Fibroblast of lung (primary cell): ENCODE measurements around the gene ITGA3. TPM values are rescaled to one million over a fixed set of nuclear protein-coding genes. Genes with fewer than 3 reads are reported as not detected.

ENCODE experiments used
- DNase-seq, 2 donors: peaks; one replicate each; pipeline versions ENCODE4 v3.0.0 to v3.0.0-alpha.2; 2010; ENCODE audit warnings: low read depth in 2 of 2
- H2AFZ ChIP-seq: 2 replicates; pipeline ENCODE4 v1.5.1; 2012; ENCODE audit warnings: low read length, control low read depth, inconsistent platforms
- H3K27ac ChIP-seq: 2 replicates; pipeline ENCODE4 v1.5.1; 2011; ENCODE audit warnings: low read length, control low read depth; ENCODE audit not compliant: insufficient read depth
- H3K27me3 ChIP-seq: 2 replicates; pipeline ENCODE4 v1.5.1; 2011; ENCODE audit warnings: mild to moderate bottlenecking, low read length; ENCODE audit not compliant: control insufficient read depth, insufficient read depth
- H3K36me3 ChIP-seq: 2 replicates; pipeline ENCODE4 v1.5.1; 2011; ENCODE audit warnings: low read length; ENCODE audit not compliant: control insufficient read depth, insufficient read depth
- H3K4me1 ChIP-seq: 2 replicates; pipeline ENCODE4 v1.5.1; 2011; ENCODE audit warnings: low read length; ENCODE audit not compliant: control insufficient read depth, insufficient read depth; ENCODE audit errors: extremely low read depth
- H3K4me2 ChIP-seq: 2 replicates; pipeline ENCODE4 v1.5.1; 2011; ENCODE audit warnings: low read length, control low read depth; ENCODE audit not compliant: insufficient read depth; ENCODE audit errors: extremely low read depth
- H3K4me3 ChIP-seq, 4 experiments: fragments of 200-600 bp in 1 of 4; sonication (generic) in 1 of 4; replicated peaks in 1 of 4; 2 replicates each; pipeline ENCODE4 v1.5.1; 2011 to 2016; ENCODE audit warnings: low read length in 4 of 4, low read depth in 3 of 4, mild to moderate bottlenecking in 3 of 4, control low read depth in 2 of 4, inconsistent platforms in 1 of 4, mixed read lengths in 1 of 4; ENCODE audit not compliant: insufficient read depth in 1 of 4; ENCODE audit errors: control extremely low read depth in 1 of 4
- H3K79me2 ChIP-seq: 2 replicates; pipeline ENCODE4 v1.5.1; 2012; ENCODE audit warnings: mild to moderate bottlenecking, low read length, inconsistent platforms; ENCODE audit not compliant: control insufficient read depth, insufficient read depth
- H3K9ac ChIP-seq: 2 replicates; pipeline ENCODE4 v1.5.1; 2011; ENCODE audit warnings: mild to moderate bottlenecking, low read length, control low read depth; ENCODE audit not compliant: insufficient read depth
- H3K9me3 ChIP-seq: 2 replicates; pipeline ENCODE4 v1.5.1; 2012; ENCODE audit warnings: low read depth, low read length; ENCODE audit not compliant: control insufficient read depth, insufficient read depth
- H4K20me1 ChIP-seq: 2 replicates; pipeline ENCODE4 v1.5.1; 2011; ENCODE audit warnings: low read length; ENCODE audit not compliant: control insufficient read depth, insufficient read depth; ENCODE audit errors: extremely low read depth
- CTCF ChIP-seq, 2 donors: IDR thresholded peaks in 1 of 2; conservative IDR thresholded peaks in 1 of 2; 1 replicate in 1 of 2; 2 replicates in 1 of 2; pipeline ENCODE4 v1.5.1; 2011 to 2012; ENCODE audit warnings: low read length in 2 of 2, control low read depth in 1 of 2, inconsistent platforms in 1 of 2, low read depth in 1 of 2, mild to moderate bottlenecking in 1 of 2
- EZH2 ChIP-seq: IDR thresholded peaks from 2 replicates; pipeline ENCODE4 v1.5.1; 2012; ENCODE audit warnings: low read length, control low read depth, mild to moderate bottlenecking; ENCODE audit errors: missing control alignments
- polyA plus RNA-seq, 2 donors: library from polyadenylated mRNA; depleted of rRNA in 1 of 2; stranded (reverse) in 1 of 2; unstranded in 1 of 2; fragments of >200 nt; gene quantifications; 2 replicates each; pipeline ENCODE4 v1.2.1, GENCODE V29; 2011 to 2012; ENCODE audit warnings: missing spikeins in 1 of 2
- total RNA-seq: library from RNA; depleted of rRNA; stranded (reverse); fragments of >200 nt; gene quantifications from 2 replicates; pipeline ENCODE4 v1.2.1, GENCODE V29; 2014

Gene ITGA3
- total and polyA plus RNA-seq, 2 donors (not counting 1 experiment from before 2014, with no cell fraction given), result 67.3 to 269 TPM

- Histone ChIP-seq H3K4me1 (peaks cover 39% of the 10 kb centered on the region), H3K27me3 (no peaks in the 10 kb centered on the region), H3K36me3 (no peaks in the 10 kb centered on the region), H3K9me3 (no peaks in the 10 kb centered on the region), H3K79me2 (no peaks in the 10 kb centered on the region), H2AFZ (no peak overlapping the region), H3K4me2 (no peak overlapping the region), H3K4me3 (no peak overlapping the region), H3K27ac (no peak overlapping the region), H3K9ac (no peak overlapping the region), H4K20me1 (no peaks in the 10 kb centered on the region)
- no peak for DNase-seq
- TF ChIP-seq EZH2 (no peak), CTCF (conservative IDR thresholded peaks at IDR 0.05 in 1 of 2, IDR thresholded peaks at IDR 0.05 in 1 of 2; ENCODE audit: low read depth in 1 of 2, low read length in 2 of 2) (no peak)
Measured at GRCh38 chr17:50049636-50050035, 6.3 kb upstream of the ITGA3 start.

DNA sequence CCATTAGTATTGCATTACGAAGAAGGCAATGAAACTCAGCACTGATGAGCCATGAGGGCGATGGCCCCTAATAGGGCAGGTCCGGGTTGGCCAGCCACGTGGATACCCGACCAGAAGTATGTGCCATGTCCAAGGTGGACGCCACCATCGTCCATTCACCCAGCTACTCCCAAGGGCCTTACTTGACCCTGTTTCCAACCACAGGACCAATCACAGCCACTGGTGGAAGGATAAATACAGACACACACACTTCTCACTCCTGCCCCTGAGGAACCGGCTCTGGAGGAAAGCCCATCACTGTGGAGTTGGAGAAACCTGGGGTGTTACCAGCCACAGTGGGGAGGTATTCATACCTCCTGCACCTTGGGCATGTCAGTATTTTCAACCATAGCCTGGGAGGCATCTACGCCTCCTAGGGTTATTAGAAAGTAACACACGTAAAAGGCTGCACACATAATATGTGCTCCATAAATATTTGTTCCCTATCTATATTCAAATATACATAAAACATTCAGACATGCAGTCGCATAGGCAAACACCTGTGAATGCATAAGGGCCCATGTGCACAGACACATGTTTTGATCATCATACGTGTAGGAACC is 5.4 kb upstream of the ITGA3 start:
- peak overlapping the region; percentile 30 for H3K27ac ChIP-seq
- H3K4me2 ChIP-seq, result no peak overlapping the region
- TF ChIP-seq EZH2 (no peak), CTCF (conservative IDR thresholded peaks at IDR 0.05 in 1 of 2, IDR thresholded peaks at IDR 0.05 in 1 of 2; ENCODE audit: low read depth in 1 of 2, low read length in 2 of 2) (no peak)
- no peak overlapping the region for H3K4me3 ChIP-seq
- H3K4me1 ChIP-seq, result peaks cover 42% of the 10 kb centered on the region
- no peaks in the 10 kb centered on the region for H3K9me3 ChIP-seq
- no peaks in the 10 kb centered on the region for H3K36me3 ChIP-seq
- H2AFZ ChIP-seq, result no peak overlapping the region
- H4K20me1 ChIP-seq, result no peaks in the 10 kb centered on the region
- no peaks in the 10 kb centered on the region for H3K27me3 ChIP-seq
- H3K9ac ChIP-seq, result no peak overlapping the region
- H3K79me2 ChIP-seq, result peaks cover 6% of the 10 kb centered on the region
- DNase-seq, result no peak

DNA sequence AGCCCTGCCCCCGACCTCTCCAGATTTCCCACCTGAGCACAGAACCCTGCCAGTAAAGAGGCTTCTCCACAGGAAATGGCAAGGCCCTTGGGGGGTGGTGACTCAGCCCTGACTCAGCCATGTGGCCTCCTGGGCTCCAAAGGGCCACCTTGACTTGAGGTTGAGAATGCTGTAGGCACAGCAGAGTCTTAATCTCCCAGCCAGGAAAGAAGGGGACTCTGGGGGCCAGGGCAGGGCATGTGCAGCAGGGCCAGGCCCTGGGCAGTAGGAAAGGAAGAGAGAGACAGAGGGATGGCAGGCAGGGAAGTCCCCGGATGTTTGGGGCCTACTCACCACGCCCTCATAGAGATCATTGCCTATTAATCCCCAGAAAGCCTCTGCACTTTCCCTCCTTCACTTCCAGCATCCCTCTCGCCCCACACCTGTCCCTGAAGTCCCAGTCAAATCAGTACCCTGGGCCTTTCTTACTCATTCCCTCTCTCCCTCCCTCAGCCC is 4.8 kb upstream of the ITGA3 start:
- Histone ChIP-seq H3K4me2 (no peak overlapping the region), H3K27me3 (no peaks in the 10 kb centered on the region), H3K4me1 (peaks cover 42% of the 10 kb centered on the region), H3K4me3 (no peak overlapping the region), H3K79me2 (peaks cover 11% of the 10 kb centered on the region), H3K27ac (peak overlapping the region; percentile 44), H3K36me3 (no peaks in the 10 kb centered on the region), H3K9me3 (no peaks in the 10 kb centered on the region), H3K9ac (no peak overlapping the region), H2AFZ (no peak overlapping the region), H4K20me1 (no peaks in the 10 kb centered on the region)
- no peak for TF ChIP-seq CTCF (conservative IDR thresholded peaks at IDR 0.05 in 1 of 2, IDR thresholded peaks at IDR 0.05 in 1 of 2; ENCODE audit: low read depth in 1 of 2, low read length in 2 of 2)
- TF ChIP-seq EZH2, result no peak
- DNase-seq, result peak; percentile 62 to 88
